ENCODE data around the gene ENTPD6. TPM values are rescaled to one million over a fixed set of nuclear protein-coding genes. Genes with fewer than 3 reads are reported as not detected.
A peak's percentile ranks its signal among the peaks of the same experiment; 100 is the strongest.
"Not testable (repeated sequence)": the region's sequence is repeated elsewhere in the genome, so short reads cannot be mapped to it uniquely, and the experiment has no call there.

Gene ENTPD6
- total RNA-seq, 2 donors from 2014 or later, result 77.1 to 93.6 TPM

DNA sequence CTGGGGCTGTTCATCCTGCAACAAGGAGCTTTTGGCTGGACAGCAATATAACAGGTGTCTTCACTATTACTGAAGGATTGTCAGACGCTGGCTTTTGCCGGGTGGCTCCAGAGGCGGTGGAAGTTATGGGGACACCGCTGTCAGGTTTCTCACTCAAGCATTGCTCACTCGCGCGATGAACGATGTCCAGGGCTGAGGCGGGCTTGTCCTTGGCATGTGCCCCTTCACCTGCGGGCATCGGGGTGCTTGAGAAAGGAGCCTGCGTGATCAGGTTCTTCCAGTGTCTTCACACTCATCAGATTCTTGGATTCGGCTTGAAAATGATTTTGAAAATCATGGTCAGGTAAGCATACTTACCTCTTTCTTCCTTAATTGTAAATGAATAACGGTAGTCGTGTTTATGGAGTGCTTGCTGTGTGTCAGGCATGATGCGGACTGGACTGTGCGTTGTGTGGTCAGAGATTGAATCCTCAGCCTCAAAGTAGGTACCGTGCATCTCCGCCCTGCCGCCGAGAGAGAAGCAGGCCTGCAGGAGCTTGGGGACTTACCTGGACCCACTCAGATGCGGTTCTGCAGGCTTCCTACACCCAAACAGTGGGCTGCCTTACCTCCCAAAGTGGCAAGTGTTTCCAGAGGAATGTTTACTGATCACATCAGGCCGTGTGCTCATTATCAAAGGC lies 34.1 kb downstream of the ENTPD6 start:
- no peak for DNase-seq
- Mint-ChIP-seq H3K36me3 (ENCODE audit: low read depth) (peaks cover 6% of the 10 kb centered on the region), H3K27me3 (ENCODE audit: insufficient read depth) (no peaks in the 10 kb centered on the region), H3K27ac (no peak overlapping the region), H3K9me3 (no peaks in the 10 kb centered on the region), H3K4me3 (no peak overlapping the region), H3K4me1 (peaks cover 27% of the 10 kb centered on the region)
- no peaks in the 10 kb centered on the region for H3K9me3 ChIP-seq (ENCODE audit: control insufficient read depth, low read length)
- no peak overlapping the region for H3K4me3 ChIP-seq (ENCODE audit: low read length)
- H3K9ac ChIP-seq (ENCODE audit: extremely low read depth, low read length, poor library complexity, severe bottlenecking), result no peak overlapping the region
- no peaks in the 10 kb centered on the region for H3K27me3 ChIP-seq (ENCODE audit: control insufficient read depth, insufficient read depth, low read length, poor library complexity, severe bottlenecking)
- 92 to 96% methylated on average over 18 to 23 of the region's 23 CpGs for WGBS, 2 experiments (ENCODE audit: insufficient coverage in 1 of 2, insufficient read length in 1 of 2)
- no peaks in the 10 kb centered on the region for H3K36me3 ChIP-seq (ENCODE audit: control insufficient read depth, insufficient read depth, low read length)
- TF ChIP-seq, protein P1, sequence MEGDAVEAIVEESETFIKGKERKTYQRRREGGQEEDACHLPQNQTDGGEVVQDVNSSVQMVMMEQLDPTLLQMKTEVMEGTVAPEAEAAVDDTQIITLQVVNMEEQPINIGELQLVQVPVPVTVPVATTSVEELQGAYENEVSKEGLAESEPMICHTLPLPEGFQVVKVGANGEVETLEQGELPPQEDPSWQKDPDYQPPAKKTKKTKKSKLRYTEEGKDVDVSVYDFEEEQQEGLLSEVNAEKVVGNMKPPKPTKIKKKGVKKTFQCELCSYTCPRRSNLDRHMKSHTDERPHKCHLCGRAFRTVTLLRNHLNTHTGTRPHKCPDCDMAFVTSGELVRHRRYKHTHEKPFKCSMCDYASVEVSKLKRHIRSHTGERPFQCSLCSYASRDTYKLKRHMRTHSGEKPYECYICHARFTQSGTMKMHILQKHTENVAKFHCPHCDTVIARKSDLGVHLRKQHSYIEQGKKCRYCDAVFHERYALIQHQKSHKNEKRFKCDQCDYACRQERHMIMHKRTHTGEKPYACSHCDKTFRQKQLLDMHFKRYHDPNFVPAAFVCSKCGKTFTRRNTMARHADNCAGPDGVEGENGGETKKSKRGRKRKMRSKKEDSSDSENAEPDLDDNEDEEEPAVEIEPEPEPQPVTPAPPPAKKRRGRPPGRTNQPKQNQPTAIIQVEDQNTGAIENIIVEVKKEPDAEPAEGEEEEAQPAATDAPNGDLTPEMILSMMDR (conservative IDR thresholded peaks at IDR 0.05), result no peak
- no peak overlapping the region for H3K27ac ChIP-seq (ENCODE audit: low read depth, low read length)
- peaks cover 6% of the 10 kb centered on the region for H3K4me1 ChIP-seq (ENCODE audit: control insufficient read depth, insufficient read depth, low read length)

DNA sequence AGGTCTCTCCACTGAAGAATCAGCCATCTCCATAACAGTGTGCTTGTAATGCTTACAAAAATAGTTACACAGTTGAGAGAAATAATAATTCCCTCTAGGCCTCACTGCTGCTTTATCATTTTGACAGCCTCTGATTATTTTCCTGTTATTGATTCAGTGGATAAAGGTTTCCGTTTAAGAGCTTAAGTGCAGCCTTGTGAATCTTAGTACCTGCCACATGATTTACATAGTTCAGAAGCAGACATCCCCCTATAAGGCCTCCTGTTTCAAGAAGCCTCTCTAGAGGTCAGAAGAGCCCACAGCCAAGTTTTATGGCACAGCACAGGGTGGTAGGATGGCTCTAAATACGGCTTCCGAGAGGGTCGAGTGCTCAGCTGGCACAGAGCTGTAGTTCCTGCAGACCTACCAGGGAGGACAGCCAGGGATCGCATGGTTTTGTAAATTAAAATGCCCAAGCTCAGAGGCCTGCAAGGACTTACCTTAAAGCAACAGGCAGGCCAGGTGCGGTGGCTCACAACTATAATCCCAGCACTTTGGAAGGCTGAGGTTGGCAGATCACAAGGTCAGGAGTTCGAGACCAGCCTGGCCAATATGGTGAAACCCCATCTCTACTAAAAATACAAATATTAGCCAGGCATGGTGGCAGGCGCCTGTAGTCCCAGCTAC lies 34.8 kb downstream of the ENTPD6 start:
- DNase-seq, result no peak
- WGBS, 2 experiments (ENCODE audit: insufficient coverage in 1 of 2, insufficient read length in 1 of 2), result 93 to 96% methylated on average over 5 to 8 of the region's 8 CpGs
- TF ChIP-seq, protein P1 (conservative IDR thresholded peaks at IDR 0.05), result no peak
- H3K4me1 ChIP-seq (ENCODE audit: control insufficient read depth, insufficient read depth, low read length), result peaks cover 8% of the 10 kb centered on the region
- Mint-ChIP-seq H3K27ac (no peak overlapping the region), H3K4me3 (no peak overlapping the region), H3K36me3 (ENCODE audit: low read depth) (peaks cover 6% of the 10 kb centered on the region), H3K27me3 (ENCODE audit: insufficient read depth) (no peaks in the 10 kb centered on the region), H3K4me1 (peaks cover 32% of the 10 kb centered on the region), H3K9me3 (no peaks in the 10 kb centered on the region)
- no peak overlapping the region for H3K9ac ChIP-seq (ENCODE audit: extremely low read depth, low read length, poor library complexity, severe bottlenecking)
- H3K36me3 ChIP-seq (ENCODE audit: control insufficient read depth, insufficient read depth, low read length), result no peaks in the 10 kb centered on the region
- no peak overlapping the region for H3K4me3 ChIP-seq (ENCODE audit: low read length)
- no peaks in the 10 kb centered on the region for H3K9me3 ChIP-seq (ENCODE audit: control insufficient read depth, low read length)
- H3K27me3 ChIP-seq (ENCODE audit: control insufficient read depth, insufficient read depth, low read length, poor library complexity, severe bottlenecking), result no peaks in the 10 kb centered on the region
- H3K27ac ChIP-seq (ENCODE audit: low read depth, low read length), result no peak overlapping the region

DNA sequence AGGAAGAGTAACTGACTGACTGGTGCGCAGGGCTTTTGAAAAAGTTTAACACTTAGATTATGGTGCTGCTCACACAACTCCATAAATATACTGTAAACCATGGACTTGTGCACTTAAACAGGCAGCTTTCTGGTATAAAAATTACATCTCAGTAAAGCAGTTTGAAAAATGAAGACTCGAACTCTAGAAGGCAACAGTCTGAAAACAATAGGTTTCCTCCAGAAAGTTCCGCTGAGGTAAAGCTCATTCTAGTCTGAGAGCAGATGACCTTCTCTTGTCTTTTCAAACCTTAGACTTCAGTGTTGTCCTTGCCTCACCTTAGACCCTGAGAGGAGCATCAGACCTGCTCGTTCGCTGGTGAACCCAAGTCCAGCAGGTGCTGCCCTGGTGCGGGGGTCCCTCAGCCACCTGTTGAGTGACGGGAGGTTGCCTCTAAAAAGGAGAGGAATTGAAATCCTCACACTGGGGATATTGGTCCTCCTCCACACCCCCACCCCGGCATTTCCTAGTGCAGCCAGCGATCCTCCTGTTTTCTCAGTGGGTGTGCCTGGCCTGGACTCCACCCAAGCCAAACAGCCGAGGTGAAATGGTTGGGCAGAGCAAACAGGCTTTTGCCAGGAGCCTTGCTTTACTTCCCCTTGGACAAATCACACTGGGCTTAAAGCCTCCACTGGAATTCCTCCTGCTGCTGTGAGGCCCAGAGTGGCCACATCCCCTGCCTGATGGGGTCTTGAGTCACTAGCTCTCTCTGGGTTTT lies 37.7 kb downstream of the ENTPD6 start:
- no peaks in the 10 kb centered on the region for H3K9me3 Mint-ChIP-seq
- H3K27ac Mint-ChIP-seq, result peak overlapping the region; percentile 87
- WGBS, 2 experiments (ENCODE audit: insufficient coverage in 1 of 2, insufficient read length in 1 of 2), result 90% methylated on average over 3 to 8 of the region's 10 CpGs
- Histone ChIP-seq H3K9me3 (ENCODE audit: control insufficient read depth, low read length) (no peaks in the 10 kb centered on the region), H3K9ac (ENCODE audit: extremely low read depth, low read length, poor library complexity, severe bottlenecking) (no peak overlapping the region), H3K4me3 (ENCODE audit: low read length) (no peak overlapping the region), H3K27me3 (ENCODE audit: control insufficient read depth, insufficient read depth, low read length, poor library complexity, severe bottlenecking) (no peaks in the 10 kb centered on the region), H3K4me1 (ENCODE audit: control insufficient read depth, insufficient read depth, low read length) (peaks cover 8% of the 10 kb centered on the region), H3K27ac (ENCODE audit: low read depth, low read length) (no peak overlapping the region), H3K36me3 (ENCODE audit: control insufficient read depth, insufficient read depth, low read length) (no peaks in the 10 kb centered on the region)
- peak overlapping the region; percentile 17 for H3K4me3 Mint-ChIP-seq
- DNase-seq, result no peak
- no peaks in the 10 kb centered on the region for H3K27me3 Mint-ChIP-seq (ENCODE audit: insufficient read depth)
- H3K36me3 Mint-ChIP-seq (ENCODE audit: low read depth), result no peaks in the 10 kb centered on the region
- TF ChIP-seq, protein P1 (conservative IDR thresholded peaks at IDR 0.05), result no peak
- H3K4me1 Mint-ChIP-seq, result peaks cover 41% of the 10 kb centered on the region

GRCh38 chr20:25234009-25234849 lies 38.7 kb downstream of the ENTPD6 start:
- not testable (repeated sequence) for H3K9me3 Mint-ChIP-seq; DNase-seq; H3K4me3 Mint-ChIP-seq; H3K4me3 ChIP-seq (ENCODE audit: low read length); H3K36me3 Mint-ChIP-seq (ENCODE audit: low read depth); H3K36me3 ChIP-seq (ENCODE audit: control insufficient read depth, insufficient read depth, low read length); H3K27me3 Mint-ChIP-seq (ENCODE audit: insufficient read depth); H3K27ac ChIP-seq (ENCODE audit: low read depth, low read length); H3K9me3 ChIP-seq (ENCODE audit: control insufficient read depth, low read length); H3K9ac ChIP-seq (ENCODE audit: extremely low read depth, low read length, poor library complexity, severe bottlenecking); H3K4me1 ChIP-seq (ENCODE audit: control insufficient read depth, insufficient read depth, low read length); H3K27me3 ChIP-seq (ENCODE audit: control insufficient read depth, insufficient read depth, low read length, poor library complexity, severe bottlenecking)
- peak overlapping the region; percentile 87 for H3K27ac Mint-ChIP-seq
- WGBS, 2 experiments (ENCODE audit: insufficient coverage in 1 of 2, insufficient read length in 1 of 2), result 61 to 94% methylated on average over 3 to 7 of the region's 8 CpGs
- peaks cover 41% of the 10 kb centered on the region for H3K4me1 Mint-ChIP-seq

Data from endodermal cell (in vitro differentiated cells).